K562 (cell line): ENCODE measurements around the gene INPP1. TPM values are rescaled to one million over a fixed set of nuclear protein-coding genes. Genes with fewer than 3 reads are reported as not detected.

Source experiments
- ATF1 ChIP-seq, 2 experiments: fragments of 450-650 bp in 1 of 2; IDR thresholded peaks; 2 replicates each; pipeline ENCODE4 v1.6.1; 2016; ENCODE audit warnings: missing compliant biosample characterization in 1 of 2, missing genetic modification characterization in 1 of 2
- CBFA2T3 ChIP-seq: fragments of 450-650 bp; IDR thresholded peaks from 2 replicates; pipeline ENCODE4 v1.6.1; 2017
- POLR2A ChIP-seq: fragments of 450-650 bp; conservative IDR thresholded peaks from 2 replicates; pipeline ENCODE4 v1.6.1; 2016
- POLR2H ChIP-seq: IDR thresholded peaks from 2 replicates; pipeline ENCODE4 v1.6.1; 2016; ENCODE audit warnings: missing genetic modification characterization, low read depth, mild to moderate bottlenecking, control low read depth, missing compliant biosample characterization, moderate library complexity
- TAF9B ChIP-seq: fragments of 450-650 bp; IDR thresholded peaks from 2 replicates; pipeline ENCODE4 v1.6.1; 2018; ENCODE audit warnings: mild to moderate bottlenecking; ENCODE audit not compliant: partially characterized antibody
- ZNF174 ChIP-seq: fragments of 250-450 bp; sonication (Bioruptor Pico); IDR thresholded peaks from 2 replicates; pipeline ENCODE4 v1.4.0; 2020; ENCODE audit warnings: mild to moderate bottlenecking
- polyA plus RNA-seq, 8 experiments: library from polyadenylated mRNA; depleted of rRNA in 4 of 8; stranded (reverse) in 5 of 8; unstranded in 3 of 8; fragments of >200 nt; fragmentation: Nextera tagmentation in 2 of 8; fragmentation: Illumina TruSeq in 1 of 8; extraction: Ambion mirVana in 2 of 8; extraction: Trizol in 1 of 8; gene quantifications; 2 replicates each; pipeline versions ENCODE4 v1.2.1 to v1.2.3, GENCODE V29; 2011 to 2014; ENCODE audit warnings: inconsistent platforms in 1 of 8, missing spikeins in 1 of 8
- total RNA-seq, 7 experiments: library from RNA; depleted of rRNA in 6 of 7; stranded (reverse); fragments of >200 nt in 6 of 7; fragmentation: Illumina TruSeq in 2 of 7; extraction: Trizol in 2 of 7; gene quantifications; 2 replicates each; pipeline versions ENCODE4 v1.2.1 to v1.2.3, GENCODE V29; 2011 to 2021; ENCODE audit warnings: low replicate concordance in 1 of 7
- TF ChIP-seq, protein P1 (sequence below): fragments of 200-600 bp; sonication (generic); IDR thresholded peaks from one replicate; pipeline ENCODE4 v1.6.1; 2012; ENCODE audit warnings: mild to moderate bottlenecking, low read depth, low read length, inconsistent platforms

Gene INPP1
- total and polyA plus RNA-seq, 9 of the 15 experiments (the other 6 are each of a cell fraction or from before 2014, with no cell fraction given), result 3.7 to 11.8 (median 6.5) TPM

DNA sequence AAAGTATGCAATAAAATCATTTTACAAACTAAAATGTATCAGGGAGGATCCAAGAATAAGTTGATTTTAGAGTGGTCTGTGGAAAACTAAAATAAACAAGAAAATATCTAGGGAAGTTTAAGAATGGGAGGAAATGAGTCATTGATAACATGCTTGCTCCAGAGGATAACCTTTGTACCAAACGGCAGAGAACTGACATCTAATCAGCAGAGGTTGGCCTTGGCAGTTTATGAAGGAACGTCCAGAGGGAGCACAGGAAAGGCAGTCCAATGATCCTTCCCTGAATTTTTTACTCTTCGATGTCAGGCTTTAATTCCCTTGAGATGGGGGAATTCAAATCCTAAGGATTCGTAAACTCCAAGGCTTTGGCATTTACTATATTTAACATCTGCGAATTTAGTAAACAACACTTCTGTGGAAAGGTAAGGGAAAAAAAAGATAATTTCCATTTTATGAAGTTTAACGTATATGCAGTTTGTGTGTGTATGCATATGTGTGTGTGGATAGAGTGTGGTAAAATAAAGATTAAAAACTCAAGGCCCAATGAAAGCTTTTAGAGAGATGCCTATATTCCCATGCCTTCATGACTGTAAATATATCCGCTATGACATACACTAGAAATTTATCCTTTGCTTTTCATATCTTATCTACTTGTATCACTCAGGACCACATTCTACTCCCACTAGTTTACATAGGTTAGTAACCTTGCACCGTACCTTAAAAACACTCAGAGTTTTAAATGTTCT, 8.7 kb upstream of the INPP1 start (continued):
- TF ChIP-seq TAF9B (no peak), CBFA2T3 (peak; percentile 60), ZNF174 (CRISPR knock-in tag) (no peak), POLR2H (tag) (peak; percentile 39; the same call in 1 of the 2 replicates), POLR2A (peak; percentile 41; the same call in 1 of the 2 replicates), ATF1 (CRISPR knock-in tag; IDR thresholded peaks at IDR 0.05) (no peak), ATF1 (tag; IDR thresholded peaks at IDR 0.05) (no peak)
- TF ChIP-seq, protein P1, sequence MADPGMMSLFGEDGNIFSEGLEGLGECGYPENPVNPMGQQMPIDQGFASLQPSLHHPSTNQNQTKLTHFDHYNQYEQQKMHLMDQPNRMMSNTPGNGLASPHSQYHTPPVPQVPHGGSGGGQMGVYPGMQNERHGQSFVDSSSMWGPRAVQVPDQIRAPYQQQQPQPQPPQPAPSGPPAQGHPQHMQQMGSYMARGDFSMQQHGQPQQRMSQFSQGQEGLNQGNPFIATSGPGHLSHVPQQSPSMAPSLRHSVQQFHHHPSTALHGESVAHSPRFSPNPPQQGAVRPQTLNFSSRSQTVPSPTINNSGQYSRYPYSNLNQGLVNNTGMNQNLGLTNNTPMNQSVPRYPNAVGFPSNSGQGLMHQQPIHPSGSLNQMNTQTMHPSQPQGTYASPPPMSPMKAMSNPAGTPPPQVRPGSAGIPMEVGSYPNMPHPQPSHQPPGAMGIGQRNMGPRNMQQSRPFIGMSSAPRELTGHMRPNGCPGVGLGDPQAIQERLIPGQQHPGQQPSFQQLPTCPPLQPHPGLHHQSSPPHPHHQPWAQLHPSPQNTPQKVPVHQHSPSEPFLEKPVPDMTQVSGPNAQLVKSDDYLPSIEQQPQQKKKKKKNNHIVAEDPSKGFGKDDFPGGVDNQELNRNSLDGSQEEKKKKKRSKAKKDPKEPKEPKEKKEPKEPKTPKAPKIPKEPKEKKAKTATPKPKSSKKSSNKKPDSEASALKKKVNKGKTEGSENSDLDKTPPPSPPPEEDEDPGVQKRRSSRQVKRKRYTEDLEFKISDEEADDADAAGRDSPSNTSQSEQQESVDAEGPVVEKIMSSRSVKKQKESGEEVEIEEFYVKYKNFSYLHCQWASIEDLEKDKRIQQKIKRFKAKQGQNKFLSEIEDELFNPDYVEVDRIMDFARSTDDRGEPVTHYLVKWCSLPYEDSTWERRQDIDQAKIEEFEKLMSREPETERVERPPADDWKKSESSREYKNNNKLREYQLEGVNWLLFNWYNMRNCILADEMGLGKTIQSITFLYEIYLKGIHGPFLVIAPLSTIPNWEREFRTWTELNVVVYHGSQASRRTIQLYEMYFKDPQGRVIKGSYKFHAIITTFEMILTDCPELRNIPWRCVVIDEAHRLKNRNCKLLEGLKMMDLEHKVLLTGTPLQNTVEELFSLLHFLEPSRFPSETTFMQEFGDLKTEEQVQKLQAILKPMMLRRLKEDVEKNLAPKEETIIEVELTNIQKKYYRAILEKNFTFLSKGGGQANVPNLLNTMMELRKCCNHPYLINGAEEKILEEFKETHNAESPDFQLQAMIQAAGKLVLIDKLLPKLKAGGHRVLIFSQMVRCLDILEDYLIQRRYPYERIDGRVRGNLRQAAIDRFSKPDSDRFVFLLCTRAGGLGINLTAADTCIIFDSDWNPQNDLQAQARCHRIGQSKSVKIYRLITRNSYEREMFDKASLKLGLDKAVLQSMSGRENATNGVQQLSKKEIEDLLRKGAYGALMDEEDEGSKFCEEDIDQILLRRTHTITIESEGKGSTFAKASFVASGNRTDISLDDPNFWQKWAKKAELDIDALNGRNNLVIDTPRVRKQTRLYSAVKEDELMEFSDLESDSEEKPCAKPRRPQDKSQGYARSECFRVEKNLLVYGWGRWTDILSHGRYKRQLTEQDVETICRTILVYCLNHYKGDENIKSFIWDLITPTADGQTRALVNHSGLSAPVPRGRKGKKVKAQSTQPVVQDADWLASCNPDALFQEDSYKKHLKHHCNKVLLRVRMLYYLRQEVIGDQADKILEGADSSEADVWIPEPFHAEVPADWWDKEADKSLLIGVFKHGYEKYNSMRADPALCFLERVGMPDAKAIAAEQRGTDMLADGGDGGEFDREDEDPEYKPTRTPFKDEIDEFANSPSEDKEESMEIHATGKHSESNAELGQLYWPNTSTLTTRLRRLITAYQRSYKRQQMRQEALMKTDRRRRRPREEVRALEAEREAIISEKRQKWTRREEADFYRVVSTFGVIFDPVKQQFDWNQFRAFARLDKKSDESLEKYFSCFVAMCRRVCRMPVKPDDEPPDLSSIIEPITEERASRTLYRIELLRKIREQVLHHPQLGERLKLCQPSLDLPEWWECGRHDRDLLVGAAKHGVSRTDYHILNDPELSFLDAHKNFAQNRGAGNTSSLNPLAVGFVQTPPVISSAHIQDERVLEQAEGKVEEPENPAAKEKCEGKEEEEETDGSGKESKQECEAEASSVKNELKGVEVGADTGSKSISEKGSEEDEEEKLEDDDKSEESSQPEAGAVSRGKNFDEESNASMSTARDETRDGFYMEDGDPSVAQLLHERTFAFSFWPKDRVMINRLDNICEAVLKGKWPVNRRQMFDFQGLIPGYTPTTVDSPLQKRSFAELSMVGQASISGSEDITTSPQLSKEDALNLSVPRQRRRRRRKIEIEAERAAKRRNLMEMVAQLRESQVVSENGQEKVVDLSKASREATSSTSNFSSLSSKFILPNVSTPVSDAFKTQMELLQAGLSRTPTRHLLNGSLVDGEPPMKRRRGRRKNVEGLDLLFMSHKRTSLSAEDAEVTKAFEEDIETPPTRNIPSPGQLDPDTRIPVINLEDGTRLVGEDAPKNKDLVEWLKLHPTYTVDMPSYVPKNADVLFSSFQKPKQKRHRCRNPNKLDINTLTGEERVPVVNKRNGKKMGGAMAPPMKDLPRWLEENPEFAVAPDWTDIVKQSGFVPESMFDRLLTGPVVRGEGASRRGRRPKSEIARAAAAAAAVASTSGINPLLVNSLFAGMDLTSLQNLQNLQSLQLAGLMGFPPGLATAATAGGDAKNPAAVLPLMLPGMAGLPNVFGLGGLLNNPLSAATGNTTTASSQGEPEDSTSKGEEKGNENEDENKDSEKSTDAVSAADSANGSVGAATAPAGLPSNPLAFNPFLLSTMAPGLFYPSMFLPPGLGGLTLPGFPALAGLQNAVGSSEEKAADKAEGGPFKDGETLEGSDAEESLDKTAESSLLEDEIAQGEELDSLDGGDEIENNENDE, result no peak
